Chondrocyte (in vitro differentiated cells): ENCODE results near the gene SDF4. TPM values are rescaled to one million over a fixed set of nuclear protein-coding genes. Genes with fewer than 3 reads are reported as not detected.
A peak's percentile ranks its signal among the peaks of the same experiment; 100 is the strongest.

Experiments used
- DNase-seq: peaks from one replicate; pipeline ENCODE4 v3.0.0; 2021; ENCODE audit warnings: mixed read lengths, low spot score
- H3K27ac Mint-ChIP-seq: one replicate; pipeline ENCODE4 v1.8.0; 2021; ENCODE audit warnings: mild to moderate bottlenecking, moderate library complexity, mixed read lengths; ENCODE audit not compliant: unreplicated experiment
- H3K27me3 Mint-ChIP-seq: 2 replicates; pipeline ENCODE4 v1.8.0; 2021; ENCODE audit warnings: low read depth, mixed read lengths
- H3K36me3 Mint-ChIP-seq: 2 replicates; pipeline ENCODE4 v1.8.0; 2021; ENCODE audit warnings: low read depth, mixed read lengths
- H3K4me1 Mint-ChIP-seq: 2 replicates; pipeline ENCODE4 v1.8.0; 2021; ENCODE audit warnings: low read depth, mild to moderate bottlenecking, mixed read lengths
- H3K4me3 Mint-ChIP-seq: one replicate; pipeline ENCODE4 v1.8.0; 2021; ENCODE audit warnings: mild to moderate bottlenecking, moderate library complexity, mixed read lengths; ENCODE audit not compliant: unreplicated experiment
- H3K9me3 Mint-ChIP-seq: 2 replicates; pipeline ENCODE4 v1.8.0; 2021; ENCODE audit warnings: low read depth, mixed read lengths
- total RNA-seq: library from RNA; stranded (reverse); gene quantifications from 3 replicates; pipeline ENCODE4 v1.2.1, GENCODE V29; 2021
- TF ChIP-seq, protein P1 (sequence below): fragments of 200-600 bp; sonication (generic); IDR thresholded peaks from 2 replicates; pipeline ENCODE4 v1.5.0; 2021; ENCODE audit warnings: antibody characterized with exemption, mild to moderate bottlenecking, moderate library complexity

Gene SDF4
- total RNA-seq, 1 donor from 2014 or later: 164 TPM

DNA sequence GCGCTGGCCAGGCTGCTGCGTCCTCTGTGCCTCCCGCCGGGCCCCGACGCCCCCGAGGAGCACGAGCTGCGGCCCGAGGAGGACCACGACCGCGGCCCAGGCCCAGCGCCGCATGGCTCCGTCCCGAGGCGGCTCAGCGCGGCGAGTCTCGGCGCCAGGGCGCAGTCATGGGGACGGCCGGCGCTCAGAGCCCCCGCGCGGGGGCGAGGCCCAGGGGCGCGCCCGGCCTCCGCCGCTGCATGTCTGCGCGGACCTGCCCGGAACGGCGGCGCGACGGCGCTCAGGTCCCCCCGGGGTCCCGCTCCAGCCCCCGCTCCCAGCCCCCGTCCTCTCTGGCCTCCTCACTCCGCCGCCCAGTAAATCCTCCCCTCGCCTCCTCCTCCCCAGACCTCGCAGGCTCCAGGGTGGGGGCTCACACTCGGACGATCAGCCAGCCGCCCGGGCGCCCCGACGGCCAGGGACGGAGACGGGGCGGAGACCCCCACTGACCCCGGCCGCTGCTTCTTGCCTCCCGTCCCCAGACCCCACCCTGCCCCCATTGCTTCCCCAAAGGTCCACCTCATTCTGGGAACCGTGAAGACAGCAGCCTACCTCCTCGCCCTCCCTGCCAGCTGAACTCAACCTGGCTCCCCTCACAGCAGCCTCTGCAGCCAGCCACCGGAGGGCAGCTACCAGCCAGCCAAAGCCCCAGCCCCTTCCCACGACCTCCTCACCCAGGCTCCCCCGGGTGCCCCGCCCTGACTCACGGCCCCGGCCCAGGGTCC, 15.0 kb upstream of the SDF4 start, which contains the start of gene C1QTNF12:
Gene C1QTNF12, minus strand, starts transcription at position 146 of the 764 bp plus-strand sequence. Its CDS starts 32 bp downstream, at position 114.
- H3K4me3 Mint-ChIP-seq: no peak within 1 kb of the TSS
- H3K4me1 Mint-ChIP-seq: peaks cover 3% of the 10 kb centered on the region
- no peaks in the 10 kb centered on the region for H3K36me3 Mint-ChIP-seq
- H3K9me3 Mint-ChIP-seq: no peaks in the 10 kb centered on the region
- no peak within 1 kb of the TSS for H3K27ac Mint-ChIP-seq
- DNase-seq: no peak
- no peaks in the 10 kb centered on the region for H3K27me3 Mint-ChIP-seq
- TF ChIP-seq, protein P1, sequence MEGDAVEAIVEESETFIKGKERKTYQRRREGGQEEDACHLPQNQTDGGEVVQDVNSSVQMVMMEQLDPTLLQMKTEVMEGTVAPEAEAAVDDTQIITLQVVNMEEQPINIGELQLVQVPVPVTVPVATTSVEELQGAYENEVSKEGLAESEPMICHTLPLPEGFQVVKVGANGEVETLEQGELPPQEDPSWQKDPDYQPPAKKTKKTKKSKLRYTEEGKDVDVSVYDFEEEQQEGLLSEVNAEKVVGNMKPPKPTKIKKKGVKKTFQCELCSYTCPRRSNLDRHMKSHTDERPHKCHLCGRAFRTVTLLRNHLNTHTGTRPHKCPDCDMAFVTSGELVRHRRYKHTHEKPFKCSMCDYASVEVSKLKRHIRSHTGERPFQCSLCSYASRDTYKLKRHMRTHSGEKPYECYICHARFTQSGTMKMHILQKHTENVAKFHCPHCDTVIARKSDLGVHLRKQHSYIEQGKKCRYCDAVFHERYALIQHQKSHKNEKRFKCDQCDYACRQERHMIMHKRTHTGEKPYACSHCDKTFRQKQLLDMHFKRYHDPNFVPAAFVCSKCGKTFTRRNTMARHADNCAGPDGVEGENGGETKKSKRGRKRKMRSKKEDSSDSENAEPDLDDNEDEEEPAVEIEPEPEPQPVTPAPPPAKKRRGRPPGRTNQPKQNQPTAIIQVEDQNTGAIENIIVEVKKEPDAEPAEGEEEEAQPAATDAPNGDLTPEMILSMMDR: no peak

DNA sequence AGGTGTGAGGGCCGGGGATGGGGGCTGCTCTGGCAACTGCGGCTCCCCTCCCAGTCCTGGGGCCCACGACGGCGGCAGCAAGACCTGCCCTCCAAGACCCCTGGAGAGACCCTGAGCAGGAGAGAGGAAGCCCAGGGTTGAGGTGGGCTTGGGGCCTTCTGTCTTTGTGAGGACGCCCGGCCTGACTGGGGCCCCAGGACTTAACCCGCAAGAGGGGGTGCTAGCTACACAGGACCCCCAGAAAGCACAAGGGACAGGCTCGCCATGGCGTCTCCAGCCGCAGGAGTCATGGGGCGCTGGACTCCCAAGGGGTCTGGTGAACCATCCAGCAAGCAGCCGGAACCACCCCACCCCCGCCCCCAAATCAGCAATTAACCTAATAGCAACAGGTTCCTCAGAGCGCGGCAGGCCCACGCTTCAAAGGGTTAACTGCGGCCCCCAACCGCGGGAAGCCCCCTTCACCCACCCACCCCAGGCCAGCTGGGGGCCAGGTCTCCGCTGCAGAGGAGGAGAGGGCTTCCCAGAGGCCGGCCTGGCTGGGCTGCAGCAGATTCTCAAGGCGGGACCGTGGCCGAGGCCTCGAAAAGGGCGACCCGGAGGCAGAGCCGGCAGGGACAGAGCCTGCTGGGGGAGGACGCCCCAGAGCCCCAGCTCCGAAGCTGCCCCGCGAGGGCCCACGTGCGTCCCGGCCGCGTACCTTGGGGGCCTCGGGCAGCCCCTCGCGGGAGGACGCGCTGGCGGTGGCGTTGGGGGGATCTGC, 14.2 kb upstream of the SDF4 start:
- peaks cover 1% of the 10 kb centered on the region for H3K4me1 Mint-ChIP-seq
- no peaks in the 10 kb centered on the region for H3K36me3 Mint-ChIP-seq
- no peaks in the 10 kb centered on the region for H3K9me3 Mint-ChIP-seq

DNA sequence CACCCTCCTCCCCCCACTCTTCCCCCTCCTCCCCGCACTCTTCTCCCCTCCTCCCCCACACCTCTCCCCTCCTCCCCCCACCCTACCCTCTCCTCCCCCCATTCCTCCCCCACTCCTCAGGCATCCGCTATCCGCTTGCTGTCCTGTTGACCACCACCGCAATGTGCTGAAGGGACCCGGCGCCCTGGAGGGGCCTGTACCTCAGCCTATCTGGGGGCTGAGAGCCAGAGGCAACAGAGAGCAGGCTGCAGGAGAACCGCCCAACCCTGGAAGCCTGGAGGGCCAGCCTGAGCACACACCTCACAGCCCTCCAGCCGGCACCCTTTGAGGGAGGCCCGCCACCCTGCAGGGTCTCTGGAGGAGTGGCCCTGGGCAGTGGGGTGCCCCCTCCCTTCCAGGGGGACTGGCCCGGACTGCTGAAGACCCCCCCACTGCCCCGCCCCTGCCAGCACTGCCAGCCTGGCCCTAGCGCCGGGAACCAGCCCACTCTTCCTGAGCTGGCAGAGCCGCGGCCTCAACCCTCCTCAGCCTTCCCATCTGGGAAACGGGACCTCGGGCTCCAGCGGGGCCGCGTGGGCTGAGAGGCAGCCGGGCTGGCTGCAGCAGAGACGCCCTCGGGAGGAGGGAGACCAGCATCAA, 13.5 kb upstream of the SDF4 start:
- no peak overlapping the region for H3K27ac Mint-ChIP-seq

More for the DNA sequence above, 14.2 kb upstream of the SDF4 start:
- Mint-ChIP-seq H3K4me3 (no peak overlapping the region), H3K27me3 (no peaks in the 10 kb centered on the region), H3K27ac (no peak overlapping the region)
- TF ChIP-seq, protein P1: no peak
- DNase-seq: no peak

DNA sequence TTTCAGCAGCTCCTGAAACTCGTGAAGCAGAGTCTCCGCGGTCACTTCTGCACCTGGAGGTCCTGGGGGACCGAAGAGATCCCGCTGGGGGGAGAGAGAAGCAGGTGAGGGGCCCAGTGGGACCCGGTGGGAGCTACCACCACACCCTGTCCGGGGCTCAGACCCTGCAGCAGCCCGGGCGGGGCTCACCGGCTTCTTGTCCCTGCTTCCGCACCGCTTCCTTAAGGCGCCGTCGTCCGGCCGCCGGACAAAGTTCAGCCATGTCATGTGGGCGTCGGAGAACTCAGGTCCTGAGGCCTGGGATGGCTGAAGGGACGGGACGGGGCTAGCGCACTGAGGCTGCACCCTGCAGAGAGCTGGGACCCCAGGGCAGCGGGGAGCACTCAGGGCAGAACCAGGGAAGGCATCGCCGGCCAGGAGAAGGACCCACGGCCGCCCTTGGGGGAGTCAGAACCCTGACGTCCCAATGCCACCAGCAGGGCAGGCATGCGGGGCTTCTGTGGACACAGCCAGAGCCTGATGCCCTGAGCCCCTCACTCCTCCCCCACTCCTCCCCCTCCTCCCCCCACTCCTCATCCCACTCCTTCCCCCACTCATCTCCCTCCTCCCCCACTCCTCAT, 12.5 kb upstream of the SDF4 start:
- TF ChIP-seq, protein P1: no peak
- no peaks in the 10 kb centered on the region for H3K36me3 Mint-ChIP-seq
- H3K9me3 Mint-ChIP-seq: no peaks in the 10 kb centered on the region
- DNase-seq: no peak
- no peak overlapping the region for H3K4me3 Mint-ChIP-seq
- no peak overlapping the region for H3K27ac Mint-ChIP-seq
- peaks cover 3% of the 10 kb centered on the region for H3K4me1 Mint-ChIP-seq
- H3K27me3 Mint-ChIP-seq: no peaks in the 10 kb centered on the region

More for the DNA sequence above, 13.5 kb upstream of the SDF4 start:
- Mint-ChIP-seq H3K27me3 (no peaks in the 10 kb centered on the region), H3K9me3 (no peaks in the 10 kb centered on the region), H3K36me3 (no peaks in the 10 kb centered on the region), H3K4me1 (no peaks in the 10 kb centered on the region), H3K4me3 (no peak overlapping the region)
- DNase-seq: peak; percentile 91
- TF ChIP-seq, protein P1: no peak

DNA sequence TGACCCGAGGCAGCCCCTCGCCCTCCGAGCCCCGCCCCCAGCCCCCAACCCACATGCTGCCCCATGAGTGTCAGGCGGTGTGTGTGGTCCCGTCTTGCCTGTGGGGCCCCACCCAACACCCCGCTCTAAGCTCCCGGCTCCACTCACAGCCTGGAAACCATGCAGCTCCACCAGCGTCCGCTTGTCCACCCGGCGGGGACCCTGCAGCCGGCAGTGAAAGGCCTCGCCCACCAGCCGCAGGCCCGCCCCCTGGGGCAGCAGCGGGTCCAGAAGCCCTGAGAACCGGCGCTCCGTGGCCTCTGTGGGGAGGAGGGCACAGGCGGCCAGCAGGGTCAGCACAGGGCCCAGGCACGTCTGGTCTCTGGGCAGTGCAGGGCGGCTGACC, 12.0 kb upstream of the SDF4 start:
- TF ChIP-seq, protein P1: no peak
- DNase-seq: no peak
- H3K9me3 Mint-ChIP-seq: no peaks in the 10 kb centered on the region
- H3K27me3 Mint-ChIP-seq: no peaks in the 10 kb centered on the region
- no peaks in the 10 kb centered on the region for H3K36me3 Mint-ChIP-seq
- H3K4me1 Mint-ChIP-seq: peaks cover 3% of the 10 kb centered on the region
- no peak overlapping the region for H3K27ac Mint-ChIP-seq
- H3K4me3 Mint-ChIP-seq: no peak overlapping the region
